Neural cell (in vitro differentiated cells): ENCODE data around the gene WASHC2A. TPM values are rescaled to one million over a fixed set of nuclear protein-coding genes. Genes with fewer than 3 reads are reported as not detected.
"Not testable (repeated sequence)": the region's sequence is repeated elsewhere in the genome, so short reads cannot be mapped to it uniquely, and the experiment has no call there.

ENCODE experiments used
- H2AFZ ChIP-seq: fragments of 200-600, 300-800 bp; sonication (generic), shearing (Covaris generic); 2 replicates; pipeline ENCODE4 v1.6.0; 2014; ENCODE audit warnings: low read depth, mild to moderate bottlenecking, antibody characterized with exemption, low read length, moderate library complexity
- H3F3A ChIP-seq: fragments of 200-600 bp; shearing (Covaris generic); 2 replicates; pipeline ENCODE4 v1.6.1; 2016; ENCODE audit warnings: mild to moderate bottlenecking, moderate library complexity, mixed read lengths, antibody characterized with exemption, low read length; ENCODE audit not compliant: insufficient read depth, poor library complexity, severe bottlenecking
- H3K27ac ChIP-seq: fragments of 200-600, 300-800 bp; sonication (generic), shearing (Covaris generic); 2 replicates; pipeline ENCODE4 v1.5.1; 2014; ENCODE audit warnings: mild to moderate bottlenecking, low read length, moderate library complexity
- H3K27me3 ChIP-seq: fragments of 300-800, 200-600 bp; sonication (generic), shearing (Covaris generic); 2 replicates; pipeline ENCODE4 v1.6.0; 2014; ENCODE audit warnings: mild to moderate bottlenecking, low read depth, low read length, moderate library complexity; ENCODE audit not compliant: insufficient read depth
- H3K36me3 ChIP-seq: fragments of 300-800, 200-600 bp; sonication (generic), shearing (Covaris generic); 2 replicates; pipeline ENCODE4 v1.5.1; 2014; ENCODE audit warnings: mild to moderate bottlenecking, antibody characterized with exemption, low read length, moderate library complexity; ENCODE audit not compliant: insufficient read depth
- H3K4me2 ChIP-seq: fragments of 300-800, 200-600 bp; sonication (generic), shearing (Covaris generic); 2 replicates; pipeline ENCODE4 v1.6.0; 2014; ENCODE audit warnings: mild to moderate bottlenecking, low read length
- H3K4me3 ChIP-seq: fragments of 300-800, 200-600 bp; sonication (generic), shearing (Covaris generic); 2 replicates; pipeline ENCODE4 v1.5.1; 2014; ENCODE audit warnings: mild to moderate bottlenecking, low read length, moderate library complexity
- H3K79me2 ChIP-seq: fragments of 200-600 bp; shearing (Covaris generic); replicated peaks from 2 replicates; pipeline ENCODE4 v1.6.0; 2014; ENCODE audit warnings: mild to moderate bottlenecking, low read length, moderate library complexity; ENCODE audit not compliant: insufficient read depth
- H3K9ac ChIP-seq: fragments of 300-800, 200-600 bp; sonication (generic), shearing (Covaris generic); 2 replicates; pipeline ENCODE4 v1.6.1; 2016; ENCODE audit warnings: mild to moderate bottlenecking, low read length, mixed read lengths
- H3K9me2 ChIP-seq: fragments of 200-600 bp; shearing (Covaris generic); 2 replicates; pipeline ENCODE4 v1.6.1; 2016; ENCODE audit warnings: mild to moderate bottlenecking, low read length, mixed read lengths; ENCODE audit not compliant: insufficient read depth
- H3K9me3 ChIP-seq: fragments of 200-600, 300-800 bp; sonication (generic), shearing (Covaris generic); 2 replicates; pipeline ENCODE4 v1.6.1; 2016; ENCODE audit warnings: mild to moderate bottlenecking, mixed run types, low read length, moderate library complexity, mixed read lengths
- H4K20me1 ChIP-seq: fragments of 200-600 bp; shearing (Covaris generic); 2 replicates; pipeline ENCODE4 v1.6.1; 2016; ENCODE audit warnings: mild to moderate bottlenecking, mixed run types; ENCODE audit not compliant: insufficient read depth
- EP300 ChIP-seq: fragments of 450-650 bp; conservative IDR thresholded peaks from 2 replicates; pipeline ENCODE4 v1.6.1; 2014; ENCODE audit warnings: antibody characterized with exemption, mild to moderate bottlenecking, moderate library complexity; ENCODE audit not compliant: poor library complexity, severe bottlenecking
- EZH2 ChIP-seq: fragments of 200-600, 300-800 bp; shearing (Covaris generic), sonication (generic); IDR thresholded peaks from 2 replicates; pipeline ENCODE4 v1.6.1; 2014; ENCODE audit warnings: antibody characterized with exemption, low read length, borderline replicate concordance, mild to moderate bottlenecking; ENCODE audit not compliant: insufficient read depth, poor library complexity, severe bottlenecking
- MXI1 ChIP-seq: fragments of 450-650 bp; conservative IDR thresholded peaks from 2 replicates; pipeline ENCODE4 v1.6.1; 2014; ENCODE audit warnings: antibody characterized with exemption, mild to moderate bottlenecking; ENCODE audit not compliant: poor library complexity, severe bottlenecking
- POLR2AphosphoS5 ChIP-seq: IDR thresholded peaks from 2 replicates; pipeline ENCODE4 v1.6.1; 2012
- RAD21 ChIP-seq: fragments of 450-650 bp; conservative IDR thresholded peaks from 2 replicates; pipeline ENCODE4 v1.6.1; 2014; ENCODE audit warnings: antibody characterized with exemption, mild to moderate bottlenecking, moderate library complexity
- SMC3 ChIP-seq: fragments of 450-650 bp; conservative IDR thresholded peaks from 2 replicates; pipeline ENCODE4 v1.6.1; 2014; ENCODE audit warnings: antibody characterized with exemption, mild to moderate bottlenecking, moderate library complexity; ENCODE audit not compliant: poor library complexity
- TAF1 ChIP-seq: IDR thresholded peaks from 2 replicates; pipeline ENCODE4 v1.6.1; 2012; ENCODE audit warnings: low read depth
- polyA plus RNA-seq: library from polyadenylated mRNA; depleted of rRNA; stranded (reverse); fragments of >200 nt; gene quantifications from 2 replicates; pipeline ENCODE4 v1.2.3, GENCODE V29; 2014
- TF ChIP-seq, protein P1 (sequence below): fragments of 450-650 bp; IDR thresholded peaks from 2 replicates; pipeline ENCODE4 v1.5.1; 2014; ENCODE audit warnings: antibody characterized with exemption, mild to moderate bottlenecking, moderate library complexity; ENCODE audit not compliant: poor library complexity, severe bottlenecking
- TF ChIP-seq, protein P2 (sequence below): IDR thresholded peaks from 2 replicates; pipeline ENCODE4 v1.6.1; 2012; ENCODE audit warnings: borderline replicate concordance

Gene WASHC2A
- polyA plus RNA-seq, 1 donor from 2014 or later = 18.7 TPM

- no peaks in the 10 kb centered on the region for H3K36me3 ChIP-seq
- no peaks in the 10 kb centered on the region for H3F3A ChIP-seq
- no peaks in the 10 kb centered on the region for H4K20me1 ChIP-seq
- no peaks in the 10 kb centered on the region for H3K79me2 ChIP-seq
- H3K27ac ChIP-seq = no peak overlapping the region
- H3K27me3 ChIP-seq = no peaks in the 10 kb centered on the region
- no peak overlapping the region for H3K4me3 ChIP-seq
- H3K4me2 ChIP-seq = no peak overlapping the region
- H3K9ac ChIP-seq = no peak overlapping the region
- no peak for TF ChIP-seq RAD21
- TF ChIP-seq, protein P1, sequence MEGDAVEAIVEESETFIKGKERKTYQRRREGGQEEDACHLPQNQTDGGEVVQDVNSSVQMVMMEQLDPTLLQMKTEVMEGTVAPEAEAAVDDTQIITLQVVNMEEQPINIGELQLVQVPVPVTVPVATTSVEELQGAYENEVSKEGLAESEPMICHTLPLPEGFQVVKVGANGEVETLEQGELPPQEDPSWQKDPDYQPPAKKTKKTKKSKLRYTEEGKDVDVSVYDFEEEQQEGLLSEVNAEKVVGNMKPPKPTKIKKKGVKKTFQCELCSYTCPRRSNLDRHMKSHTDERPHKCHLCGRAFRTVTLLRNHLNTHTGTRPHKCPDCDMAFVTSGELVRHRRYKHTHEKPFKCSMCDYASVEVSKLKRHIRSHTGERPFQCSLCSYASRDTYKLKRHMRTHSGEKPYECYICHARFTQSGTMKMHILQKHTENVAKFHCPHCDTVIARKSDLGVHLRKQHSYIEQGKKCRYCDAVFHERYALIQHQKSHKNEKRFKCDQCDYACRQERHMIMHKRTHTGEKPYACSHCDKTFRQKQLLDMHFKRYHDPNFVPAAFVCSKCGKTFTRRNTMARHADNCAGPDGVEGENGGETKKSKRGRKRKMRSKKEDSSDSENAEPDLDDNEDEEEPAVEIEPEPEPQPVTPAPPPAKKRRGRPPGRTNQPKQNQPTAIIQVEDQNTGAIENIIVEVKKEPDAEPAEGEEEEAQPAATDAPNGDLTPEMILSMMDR = no peak
- TF ChIP-seq, protein P2, sequence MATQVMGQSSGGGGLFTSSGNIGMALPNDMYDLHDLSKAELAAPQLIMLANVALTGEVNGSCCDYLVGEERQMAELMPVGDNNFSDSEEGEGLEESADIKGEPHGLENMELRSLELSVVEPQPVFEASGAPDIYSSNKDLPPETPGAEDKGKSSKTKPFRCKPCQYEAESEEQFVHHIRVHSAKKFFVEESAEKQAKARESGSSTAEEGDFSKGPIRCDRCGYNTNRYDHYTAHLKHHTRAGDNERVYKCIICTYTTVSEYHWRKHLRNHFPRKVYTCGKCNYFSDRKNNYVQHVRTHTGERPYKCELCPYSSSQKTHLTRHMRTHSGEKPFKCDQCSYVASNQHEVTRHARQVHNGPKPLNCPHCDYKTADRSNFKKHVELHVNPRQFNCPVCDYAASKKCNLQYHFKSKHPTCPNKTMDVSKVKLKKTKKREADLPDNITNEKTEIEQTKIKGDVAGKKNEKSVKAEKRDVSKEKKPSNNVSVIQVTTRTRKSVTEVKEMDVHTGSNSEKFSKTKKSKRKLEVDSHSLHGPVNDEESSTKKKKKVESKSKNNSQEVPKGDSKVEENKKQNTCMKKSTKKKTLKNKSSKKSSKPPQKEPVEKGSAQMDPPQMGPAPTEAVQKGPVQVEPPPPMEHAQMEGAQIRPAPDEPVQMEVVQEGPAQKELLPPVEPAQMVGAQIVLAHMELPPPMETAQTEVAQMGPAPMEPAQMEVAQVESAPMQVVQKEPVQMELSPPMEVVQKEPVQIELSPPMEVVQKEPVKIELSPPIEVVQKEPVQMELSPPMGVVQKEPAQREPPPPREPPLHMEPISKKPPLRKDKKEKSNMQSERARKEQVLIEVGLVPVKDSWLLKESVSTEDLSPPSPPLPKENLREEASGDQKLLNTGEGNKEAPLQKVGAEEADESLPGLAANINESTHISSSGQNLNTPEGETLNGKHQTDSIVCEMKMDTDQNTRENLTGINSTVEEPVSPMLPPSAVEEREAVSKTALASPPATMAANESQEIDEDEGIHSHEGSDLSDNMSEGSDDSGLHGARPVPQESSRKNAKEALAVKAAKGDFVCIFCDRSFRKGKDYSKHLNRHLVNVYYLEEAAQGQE = no peak
- TF ChIP-seq POLR2AphosphoS5 = no peak
- TF ChIP-seq EZH2 = no peak
- no peak for TF ChIP-seq EP300
- TF ChIP-seq MXI1 = no peak
- no peak for TF ChIP-seq TAF1
- TF ChIP-seq SMC3 = no peak
- no peak overlapping the region for H2AFZ ChIP-seq
- no peaks in the 10 kb centered on the region for H3K9me3 ChIP-seq
- H3K9me2 ChIP-seq = no peaks in the 10 kb centered on the region
Measured at GRCh38 chr10:50152792-50153272, 85.1 kb downstream of the WASHC2A start.

GRCh38 chr10:50157868-50158267 lies 90.1 kb downstream of the WASHC2A start:
- not testable (repeated sequence) for H4K20me1 ChIP-seq, H3K9me3 ChIP-seq, H3K36me3 ChIP-seq, H3K27me3 ChIP-seq, H3K9ac ChIP-seq, H3K4me3 ChIP-seq, H3F3A ChIP-seq, H3K27ac ChIP-seq, H3K79me2 ChIP-seq, H3K9me2 ChIP-seq, H2AFZ ChIP-seq, H3K4me2 ChIP-seq

DNA sequence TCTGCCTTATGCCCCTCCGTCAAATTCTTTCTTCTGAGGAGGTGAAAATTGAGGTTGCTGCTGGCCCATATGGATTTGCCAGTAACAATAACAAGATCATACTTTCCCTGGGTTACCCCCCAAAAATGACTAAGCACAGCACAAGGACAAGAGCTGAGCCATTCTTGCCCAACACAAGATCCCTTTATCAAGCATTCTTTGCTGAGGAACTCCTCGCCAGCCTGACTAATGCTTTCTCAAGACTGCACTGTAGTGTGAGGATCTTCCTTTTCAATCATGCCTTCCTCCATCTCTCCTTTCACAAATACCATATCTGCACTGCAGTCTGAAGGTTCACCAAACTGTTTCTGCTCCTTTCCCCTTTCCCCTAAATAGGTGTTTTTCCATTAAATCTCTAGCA lies 92.1 kb downstream of the WASHC2A start:
- not testable (repeated sequence) for H3K27ac ChIP-seq, H3K36me3 ChIP-seq, H3K9me2 ChIP-seq, H3K4me3 ChIP-seq, H3F3A ChIP-seq, H2AFZ ChIP-seq, H3K4me2 ChIP-seq, H3K9me3 ChIP-seq, H3K9ac ChIP-seq, H3K27me3 ChIP-seq, H4K20me1 ChIP-seq, H3K79me2 ChIP-seq
